Measurements from ENCODE around the gene SND1.
A peak's percentile ranks its signal among the peaks of the same experiment; 100 is the strongest.
"Not testable (repeated sequence)": the region's sequence is repeated elsewhere in the genome, so short reads cannot be mapped to it uniquely, and the experiment has no call there.

SND1 gene

GRCh38 chr7:128106821-128107220 lies 454.8 kb downstream of the SND1 start:
- Histone ChIP-seq H3F3A (ENCODE audit: control insufficient read depth, insufficient read depth) (peaks cover 46% of the 10 kb centered on the region), H3K27me3 (ENCODE audit: control insufficient read depth, low read length) (no peaks in the 10 kb centered on the region), H3K27ac (ENCODE audit: low read depth, low read length) (peak overlapping the region; percentile 23), H3K36me3 (ENCODE audit: control insufficient read depth, low read length) (no peaks in the 10 kb centered on the region), H4K20me1 (ENCODE audit: control insufficient read depth, insufficient read depth, low read depth, low read length) (no peaks in the 10 kb centered on the region), H3K4me2 (ENCODE audit: low read length) (peak overlapping the region; percentile 25), H3K9me2 (replicated peaks; ENCODE audit: control insufficient read depth, low read length) (no peaks in the 10 kb centered on the region), H3K9me3 (ENCODE audit: control insufficient read depth, insufficient read depth, low read length) (no peaks in the 10 kb centered on the region), H3K4me3 (ENCODE audit: low read length) (0 out of 2 replicates have a peak overlapping the region, but pooled peaks have one; percentile 4), H3K4me1 (ENCODE audit: control insufficient read depth, low read length) (peaks cover 98% of the 10 kb centered on the region), H3K79me2 (ENCODE audit: control insufficient read depth, low read length) (no peaks in the 10 kb centered on the region)
- TF ChIP-seq, protein P1, sequence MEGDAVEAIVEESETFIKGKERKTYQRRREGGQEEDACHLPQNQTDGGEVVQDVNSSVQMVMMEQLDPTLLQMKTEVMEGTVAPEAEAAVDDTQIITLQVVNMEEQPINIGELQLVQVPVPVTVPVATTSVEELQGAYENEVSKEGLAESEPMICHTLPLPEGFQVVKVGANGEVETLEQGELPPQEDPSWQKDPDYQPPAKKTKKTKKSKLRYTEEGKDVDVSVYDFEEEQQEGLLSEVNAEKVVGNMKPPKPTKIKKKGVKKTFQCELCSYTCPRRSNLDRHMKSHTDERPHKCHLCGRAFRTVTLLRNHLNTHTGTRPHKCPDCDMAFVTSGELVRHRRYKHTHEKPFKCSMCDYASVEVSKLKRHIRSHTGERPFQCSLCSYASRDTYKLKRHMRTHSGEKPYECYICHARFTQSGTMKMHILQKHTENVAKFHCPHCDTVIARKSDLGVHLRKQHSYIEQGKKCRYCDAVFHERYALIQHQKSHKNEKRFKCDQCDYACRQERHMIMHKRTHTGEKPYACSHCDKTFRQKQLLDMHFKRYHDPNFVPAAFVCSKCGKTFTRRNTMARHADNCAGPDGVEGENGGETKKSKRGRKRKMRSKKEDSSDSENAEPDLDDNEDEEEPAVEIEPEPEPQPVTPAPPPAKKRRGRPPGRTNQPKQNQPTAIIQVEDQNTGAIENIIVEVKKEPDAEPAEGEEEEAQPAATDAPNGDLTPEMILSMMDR (IDR thresholded peaks at IDR 0.05; ENCODE audit: low read depth, low read length, poor library complexity, severe bottlenecking), result no peak
- TF ChIP-seq EZH2phosphoT487 (IDR thresholded peaks at IDR 0.05; ENCODE audit: borderline replicate concordance, low read length), result no peak

DNA sequence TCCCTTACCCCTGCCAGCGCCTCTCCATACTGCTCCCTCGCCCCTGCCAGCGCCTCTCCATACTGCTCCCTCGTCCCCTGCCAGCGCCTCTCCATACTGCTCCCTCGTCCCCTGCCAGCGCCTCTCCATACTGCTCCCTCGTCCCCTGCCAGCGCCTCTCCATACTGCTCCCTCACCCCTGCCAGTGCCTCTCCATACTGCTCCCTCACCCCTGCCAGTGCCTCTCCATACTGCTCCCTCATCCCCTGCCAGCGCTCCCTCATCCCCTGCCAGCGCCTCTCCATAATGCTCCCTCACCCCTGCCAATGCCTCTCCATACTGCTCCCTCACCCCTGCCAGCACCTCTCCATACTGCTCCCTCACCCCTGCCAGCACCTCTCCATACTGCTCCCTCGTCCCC lies 455.5 kb downstream of the SND1 start:
- H3K27me3 ChIP-seq (ENCODE audit: control insufficient read depth, low read length); H3K79me2 ChIP-seq (ENCODE audit: control insufficient read depth, low read length); H3K27ac ChIP-seq (ENCODE audit: low read depth, low read length); H3K9me2 ChIP-seq (replicated peaks; ENCODE audit: control insufficient read depth, low read length); H3K36me3 ChIP-seq (ENCODE audit: control insufficient read depth, low read length); H3K4me2 ChIP-seq (ENCODE audit: low read length); H3K4me3 ChIP-seq (ENCODE audit: low read length); H3K9me3 ChIP-seq (ENCODE audit: control insufficient read depth, insufficient read depth, low read length); H4K20me1 ChIP-seq (ENCODE audit: control insufficient read depth, insufficient read depth, low read depth, low read length): not testable (repeated sequence)
- Histone ChIP-seq H3K4me1 (ENCODE audit: control insufficient read depth, low read length) (peaks cover 98% of the 10 kb centered on the region), H3F3A (ENCODE audit: control insufficient read depth, insufficient read depth) (peaks cover 46% of the 10 kb centered on the region)

DNA sequence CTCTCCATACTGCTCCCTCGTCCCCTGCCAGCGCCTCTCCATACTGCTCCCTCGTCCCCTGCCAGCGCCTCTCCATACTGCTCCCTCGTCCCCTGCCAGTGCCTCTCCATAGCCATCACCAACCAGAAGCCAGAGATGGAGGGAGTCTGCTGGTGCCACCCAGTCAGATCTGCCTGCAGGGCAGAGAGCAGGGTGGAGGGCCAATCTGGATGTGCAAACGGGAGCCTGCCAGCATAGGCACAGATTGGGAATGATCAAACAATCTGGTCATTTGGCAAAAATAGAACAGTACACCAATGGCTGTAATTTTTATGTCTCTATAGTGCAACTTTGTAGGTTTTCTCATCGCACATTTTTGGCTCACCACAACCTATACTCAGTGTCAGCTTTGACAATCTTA lies 456.1 kb downstream of the SND1 start:
- H3F3A ChIP-seq (ENCODE audit: control insufficient read depth, insufficient read depth), result peaks cover 46% of the 10 kb centered on the region
- no peaks in the 10 kb centered on the region for H3K9me3 ChIP-seq (ENCODE audit: control insufficient read depth, insufficient read depth, low read length)
- H3K27me3 ChIP-seq (ENCODE audit: control insufficient read depth, low read length), result no peaks in the 10 kb centered on the region
- peak overlapping the region; percentile 89 for H3K4me2 ChIP-seq (ENCODE audit: low read length)
- TF ChIP-seq, protein P1 (IDR thresholded peaks at IDR 0.05; ENCODE audit: low read depth, low read length, poor library complexity, severe bottlenecking), result no peak
- TF ChIP-seq EZH2phosphoT487 (IDR thresholded peaks at IDR 0.05; ENCODE audit: borderline replicate concordance, low read length), result no peak
- H3K27ac ChIP-seq (ENCODE audit: low read depth, low read length), result peak overlapping the region; percentile 91
- H3K4me3 ChIP-seq (ENCODE audit: low read length), result peak overlapping the region; percentile 68
- H3K9me2 ChIP-seq (replicated peaks; ENCODE audit: control insufficient read depth, low read length), result no peaks in the 10 kb centered on the region
- no peaks in the 10 kb centered on the region for H4K20me1 ChIP-seq (ENCODE audit: control insufficient read depth, insufficient read depth, low read depth, low read length)
- peaks cover 99% of the 10 kb centered on the region for H3K4me1 ChIP-seq (ENCODE audit: control insufficient read depth, low read length)
- no peaks in the 10 kb centered on the region for H3K36me3 ChIP-seq (ENCODE audit: control insufficient read depth, low read length)
- no peaks in the 10 kb centered on the region for H3K79me2 ChIP-seq (ENCODE audit: control insufficient read depth, low read length)

GRCh38 chr7:128108641-128109423 lies 456.8 kb downstream of the SND1 start:
- Histone ChIP-seq H3K36me3 (ENCODE audit: control insufficient read depth, low read length) (no peaks in the 10 kb centered on the region), H3F3A (ENCODE audit: control insufficient read depth, insufficient read depth) (peaks cover 52% of the 10 kb centered on the region), H3K79me2 (ENCODE audit: control insufficient read depth, low read length) (no peaks in the 10 kb centered on the region), H3K9me3 (ENCODE audit: control insufficient read depth, insufficient read depth, low read length) (no peaks in the 10 kb centered on the region), H3K9me2 (replicated peaks; ENCODE audit: control insufficient read depth, low read length) (no peaks in the 10 kb centered on the region), H3K4me3 (ENCODE audit: low read length) (peak overlapping the region; percentile 68), H3K27me3 (ENCODE audit: control insufficient read depth, low read length) (no peaks in the 10 kb centered on the region), H4K20me1 (ENCODE audit: control insufficient read depth, insufficient read depth, low read depth, low read length) (no peaks in the 10 kb centered on the region), H3K4me1 (ENCODE audit: control insufficient read depth, low read length) (peaks cover 98% of the 10 kb centered on the region), H3K27ac (ENCODE audit: low read depth, low read length) (peak overlapping the region; percentile 91), H3K4me2 (ENCODE audit: low read length) (peak overlapping the region; percentile 89)
- no peak for TF ChIP-seq EZH2phosphoT487 (IDR thresholded peaks at IDR 0.05; ENCODE audit: borderline replicate concordance, low read length)
- TF ChIP-seq, protein P1 (IDR thresholded peaks at IDR 0.05; ENCODE audit: low read depth, low read length, poor library complexity, severe bottlenecking), result peak; percentile 4

GRCh38 chr7:128109424-128109969 lies 457.5 kb downstream of the SND1 start:
- not testable (repeated sequence) for H4K20me1 ChIP-seq (ENCODE audit: control insufficient read depth, insufficient read depth, low read depth, low read length); H3K36me3 ChIP-seq (ENCODE audit: control insufficient read depth, low read length); H3K9me3 ChIP-seq (ENCODE audit: control insufficient read depth, insufficient read depth, low read length); H3K27me3 ChIP-seq (ENCODE audit: control insufficient read depth, low read length); H3K79me2 ChIP-seq (ENCODE audit: control insufficient read depth, low read length); H3K9me2 ChIP-seq (replicated peaks; ENCODE audit: control insufficient read depth, low read length)
- H3K4me3 ChIP-seq (ENCODE audit: low read length), result peak overlapping the region; percentile 68
- peak overlapping the region; percentile 89 for H3K4me2 ChIP-seq (ENCODE audit: low read length)
- peaks cover 94% of the 10 kb centered on the region for H3K4me1 ChIP-seq (ENCODE audit: control insufficient read depth, low read length)
- peaks cover 55% of the 10 kb centered on the region for H3F3A ChIP-seq (ENCODE audit: control insufficient read depth, insufficient read depth)
- peak overlapping the region; percentile 91 for H3K27ac ChIP-seq (ENCODE audit: low read depth, low read length)
